Natural killer cell (primary cell): ENCODE measurements around the gene PSAT1. TPM values are rescaled to one million over a fixed set of nuclear protein-coding genes. Genes with fewer than 3 reads are reported as not detected.

Experiments
- ATAC-seq, 3 donors: fragments of 150-1000 bp in 2 of 3; fragments of 200-7000 bp in 1 of 3; cut with Tn5 transposase; 1 replicate in 1 of 3; 2 replicates in 2 of 3; pipeline ENCODE4 v1.10.0; 2021; ENCODE audit warnings: mild to moderate bottlenecking in 2 of 3, moderate library complexity in 2 of 3
- DNase-seq, 2 donors: peaks; one replicate each; pipeline versions ENCODE4 v3.0.0 to v3.0.0-alpha.2; 2013 to 2021; ENCODE audit warnings: mixed read lengths in 1 of 2
- H3K27ac ChIP-seq: one replicate; pipeline ENCODE4 v1.5.1; 2013; ENCODE audit warnings: mild to moderate bottlenecking, low read length
- H3K27me3 ChIP-seq: one replicate; pipeline ENCODE4 v1.6.1; 2013; ENCODE audit warnings: low read length; ENCODE audit not compliant: control insufficient read depth, insufficient read depth
- H3K36me3 ChIP-seq: one replicate; pipeline ENCODE4 v1.6.1; 2013; ENCODE audit warnings: low read length; ENCODE audit not compliant: control insufficient read depth, insufficient read depth
- H3K4me1 ChIP-seq: one replicate; pipeline ENCODE4 v1.6.1; 2013; ENCODE audit warnings: low read length; ENCODE audit not compliant: control insufficient read depth, insufficient read depth
- H3K4me3 ChIP-seq: one replicate; pipeline ENCODE4 v1.5.1; 2013; ENCODE audit warnings: low read length
- H3K9me3 ChIP-seq: one replicate; pipeline ENCODE4 v1.6.1; 2013; ENCODE audit warnings: low read length; ENCODE audit not compliant: control insufficient read depth, insufficient read depth
- H3K27ac Mint-ChIP-seq, 2 donors: one replicate each; pipeline ENCODE4 v1.8.0; 2022; ENCODE audit warnings: mild to moderate bottlenecking in 2 of 2, mixed read lengths in 2 of 2, moderate library complexity in 1 of 2
- H3K27me3 Mint-ChIP-seq, 2 donors: one replicate each; pipeline ENCODE4 v1.8.0; 2022; ENCODE audit warnings: low read depth in 2 of 2, mixed read lengths in 2 of 2
- H3K36me3 Mint-ChIP-seq: one replicate; pipeline ENCODE4 v1.8.0; 2022; ENCODE audit warnings: mixed read lengths
- H3K4me1 Mint-ChIP-seq, 2 donors: one replicate each; pipeline ENCODE4 v1.8.0; 2022; ENCODE audit warnings: mixed read lengths in 2 of 2
- H3K4me3 Mint-ChIP-seq: one replicate; pipeline ENCODE4 v1.8.0; 2022; ENCODE audit warnings: mild to moderate bottlenecking, moderate library complexity, mixed read lengths
- H3K9me3 Mint-ChIP-seq, 2 donors: one replicate each; pipeline ENCODE4 v1.8.0; 2022; ENCODE audit warnings: mixed read lengths in 2 of 2
- WGBS: methylation state at CpG from one replicate; pipeline ENCODE4 v1.1.7; 2013; ENCODE audit warnings: missing lambda C conversion rate; ENCODE audit not compliant: insufficient coverage; 5-methylcytosine and 5-hydroxymethylcytosine counted together
- intact Hi-C: fragments of 100-400 bp; cut with micrococcal nuclease; formaldehyde crosslinking; loops from one replicate; pipeline ENCODE4 v1.14.2; 2022
- total RNA-seq, 4 donors: library from RNA; stranded (reverse); fragments of 120-200 nt in 1 of 4; gene quantifications; one replicate each; pipeline versions ENCODE4 v1.2.3 to v1.2.4, GENCODE V29; 2013 to 2022
- TF ChIP-seq, protein P1 (sequence below): fragments of 200-600 bp; IDR thresholded peaks from one replicate; pipeline ENCODE4 v1.8.0; 2022; ENCODE audit warnings: antibody characterized with exemption

PSAT1 gene
- total RNA-seq, 3 donors from 2014 or later (not counting 1 experiment from before 2014, with no cell fraction given) = 1.1 to 3.3 (median 2.3) TPM

DNA sequence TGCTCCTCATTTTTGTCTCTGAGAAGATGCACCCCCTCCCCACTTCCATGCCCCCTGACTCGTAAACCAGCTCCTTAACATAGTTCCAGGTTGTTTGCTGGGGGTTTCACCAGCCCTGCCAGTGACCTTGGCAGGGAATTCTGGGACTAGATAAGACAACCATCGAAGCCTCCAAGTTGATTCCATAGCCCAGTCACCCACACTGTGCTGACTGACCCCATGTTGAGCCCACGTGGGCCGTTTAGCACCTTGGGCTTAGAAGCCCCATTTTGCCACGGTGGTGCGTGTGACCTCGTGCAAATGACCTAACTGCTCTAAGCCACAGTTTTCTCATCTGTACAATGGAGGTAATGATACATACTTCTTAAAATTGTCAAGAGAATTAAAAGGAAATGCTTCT is 24.6 kb downstream of the PSAT1 start:
- H3K4me3 ChIP-seq = no peak overlapping the region
- TF ChIP-seq, protein P1, sequence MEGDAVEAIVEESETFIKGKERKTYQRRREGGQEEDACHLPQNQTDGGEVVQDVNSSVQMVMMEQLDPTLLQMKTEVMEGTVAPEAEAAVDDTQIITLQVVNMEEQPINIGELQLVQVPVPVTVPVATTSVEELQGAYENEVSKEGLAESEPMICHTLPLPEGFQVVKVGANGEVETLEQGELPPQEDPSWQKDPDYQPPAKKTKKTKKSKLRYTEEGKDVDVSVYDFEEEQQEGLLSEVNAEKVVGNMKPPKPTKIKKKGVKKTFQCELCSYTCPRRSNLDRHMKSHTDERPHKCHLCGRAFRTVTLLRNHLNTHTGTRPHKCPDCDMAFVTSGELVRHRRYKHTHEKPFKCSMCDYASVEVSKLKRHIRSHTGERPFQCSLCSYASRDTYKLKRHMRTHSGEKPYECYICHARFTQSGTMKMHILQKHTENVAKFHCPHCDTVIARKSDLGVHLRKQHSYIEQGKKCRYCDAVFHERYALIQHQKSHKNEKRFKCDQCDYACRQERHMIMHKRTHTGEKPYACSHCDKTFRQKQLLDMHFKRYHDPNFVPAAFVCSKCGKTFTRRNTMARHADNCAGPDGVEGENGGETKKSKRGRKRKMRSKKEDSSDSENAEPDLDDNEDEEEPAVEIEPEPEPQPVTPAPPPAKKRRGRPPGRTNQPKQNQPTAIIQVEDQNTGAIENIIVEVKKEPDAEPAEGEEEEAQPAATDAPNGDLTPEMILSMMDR = no peak
- no peak overlapping the region for H3K27ac ChIP-seq
- no peaks in the 10 kb centered on the region for H3K36me3 ChIP-seq
- no peaks in the 10 kb centered on the region for H3K4me1 ChIP-seq
- no peaks in the 10 kb centered on the region for H3K27me3 Mint-ChIP-seq
- H3K36me3 Mint-ChIP-seq = peaks cover 9% of the 10 kb centered on the region
- H3K9me3 ChIP-seq = no peaks in the 10 kb centered on the region
- intact Hi-C loops = no loop called here
- no peak overlapping the region for H3K27ac Mint-ChIP-seq
- H3K27me3 ChIP-seq = no peaks in the 10 kb centered on the region
- H3K4me3 Mint-ChIP-seq = no peak overlapping the region
- H3K9me3 Mint-ChIP-seq = peaks cover 0 to 3% of the 10 kb centered on the region in 2 donors
- 94% methylated on average over 6 of the region's 7 CpGs for WGBS
- H3K4me1 Mint-ChIP-seq = peaks cover 0 to 7% of the 10 kb centered on the region in 2 donors
- ATAC-seq = no peak
- no peak for DNase-seq

DNA sequence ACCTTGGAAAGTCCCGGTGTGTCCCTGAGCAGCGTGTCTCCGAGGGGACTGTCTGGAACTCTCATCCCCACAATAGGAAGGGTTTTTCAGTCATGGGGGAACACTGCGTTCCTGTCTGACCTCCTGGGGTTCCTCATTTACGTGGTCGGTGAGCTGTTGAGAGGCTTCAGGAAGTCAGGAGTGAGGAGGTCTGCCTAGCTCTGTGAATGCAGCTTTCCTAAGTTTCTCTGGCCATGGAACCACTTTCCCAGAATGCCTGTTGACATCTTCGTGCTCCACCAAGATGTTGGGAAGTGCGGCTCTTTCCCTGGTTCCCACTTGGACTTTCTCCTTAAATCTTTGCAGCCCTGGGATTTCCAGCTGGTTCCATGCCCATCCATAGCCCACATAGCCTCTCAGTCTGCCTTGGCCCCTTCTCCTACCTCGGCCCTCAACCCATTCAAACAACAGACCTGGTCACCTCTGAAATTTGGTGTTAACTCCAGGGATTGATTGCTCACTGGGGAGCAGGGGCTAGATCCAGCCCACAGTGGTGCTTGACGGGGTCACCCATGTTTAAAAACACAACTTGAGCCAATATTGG is 27.2 kb downstream of the PSAT1 start:
- Histone ChIP-seq H3K9me3 (no peaks in the 10 kb centered on the region), H3K4me1 (no peaks in the 10 kb centered on the region), H3K27me3 (no peaks in the 10 kb centered on the region), H3K36me3 (no peaks in the 10 kb centered on the region), H3K27ac (no peak overlapping the region), H3K4me3 (no peak overlapping the region)
- Mint-ChIP-seq H3K27ac (no peak overlapping the region), H3K36me3 (no peaks in the 10 kb centered on the region), H3K27me3 (no peaks in the 10 kb centered on the region), H3K9me3 (peaks cover 0 to 3% of the 10 kb centered on the region in 2 donors), H3K4me3 (no peak overlapping the region), H3K4me1 (peaks cover 0 to 7% of the 10 kb centered on the region in 2 donors)
- 63% methylated on average over 10 of the region's 10 CpGs for WGBS
- intact Hi-C loops = no loop called here
- DNase-seq (no peak), ATAC-seq (no peak)
- TF ChIP-seq, protein P1 = no peak

DNA sequence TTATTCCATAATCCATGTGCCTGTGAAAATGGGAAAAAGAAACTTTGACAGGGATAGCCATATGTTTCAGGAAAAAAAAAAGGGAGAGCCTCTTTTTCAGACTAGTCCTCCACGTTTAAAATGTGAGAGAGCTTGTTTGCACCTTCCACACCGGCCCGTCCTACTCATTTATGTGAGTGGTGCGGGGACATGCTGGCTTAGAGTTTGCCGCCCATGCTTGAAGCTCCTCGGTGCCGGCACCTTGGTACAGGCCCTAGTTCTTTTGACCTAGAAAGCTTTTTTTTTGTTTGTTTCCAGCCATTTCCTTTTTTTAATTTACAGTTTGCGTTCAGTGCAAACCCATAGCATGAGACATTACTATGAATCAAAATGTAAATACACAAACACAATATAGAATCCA is 27.8 kb downstream of the PSAT1 start:
- no peak overlapping the region for H3K27ac ChIP-seq
- peaks cover 0 to 3% of the 10 kb centered on the region in 2 donors for H3K9me3 Mint-ChIP-seq
- ATAC-seq (no peak), DNase-seq (no peak)
- no peaks in the 10 kb centered on the region for H3K27me3 Mint-ChIP-seq
- no peaks in the 10 kb centered on the region for H3K27me3 ChIP-seq
- no peak overlapping the region for H3K4me3 ChIP-seq
- H3K27ac Mint-ChIP-seq = no peak overlapping the region
- H3K36me3 ChIP-seq = no peaks in the 10 kb centered on the region
- no peaks in the 10 kb centered on the region for H3K36me3 Mint-ChIP-seq
- TF ChIP-seq, protein P1 = no peak
- no peak overlapping the region for H3K4me3 Mint-ChIP-seq
- no peaks in the 10 kb centered on the region for H3K9me3 ChIP-seq
- peaks cover 0 to 7% of the 10 kb centered on the region in 2 donors for H3K4me1 Mint-ChIP-seq
- WGBS = 98% methylated on average over 8 of the region's 8 CpGs
- no peaks in the 10 kb centered on the region for H3K4me1 ChIP-seq
- intact Hi-C loops = no loop called here

DNA sequence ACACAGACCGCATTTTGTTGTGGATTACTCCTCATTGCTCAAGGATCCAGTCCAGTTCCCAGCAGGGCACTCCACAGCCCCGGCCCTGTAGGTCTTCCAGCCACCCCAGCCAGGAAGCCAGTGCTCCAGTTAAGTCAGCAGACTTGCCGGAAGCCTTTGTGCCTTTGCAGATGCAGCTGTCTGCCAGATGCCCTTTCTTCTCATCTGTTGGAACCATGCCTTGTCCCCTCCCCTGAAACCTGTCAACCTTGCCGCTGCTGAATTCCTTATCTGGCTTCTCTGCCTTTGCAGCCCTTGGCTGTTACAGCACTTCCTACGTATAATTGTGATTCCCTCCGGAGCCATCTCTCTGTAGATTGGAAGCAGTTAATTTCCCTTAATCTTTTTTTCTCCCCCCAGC is 28.4 kb downstream of the PSAT1 start:
- H3K4me1 Mint-ChIP-seq = peaks cover 0 to 7% of the 10 kb centered on the region in 2 donors
- ATAC-seq = no peak
- H3K4me3 Mint-ChIP-seq = no peak overlapping the region
- H3K27ac ChIP-seq = no peak overlapping the region
- no peaks in the 10 kb centered on the region for H3K36me3 ChIP-seq
- intact Hi-C loops = no loop called here
- TF ChIP-seq, protein P1 = no peak
- no peak for DNase-seq
- no peaks in the 10 kb centered on the region for H3K9me3 Mint-ChIP-seq
- no peaks in the 10 kb centered on the region for H3K36me3 Mint-ChIP-seq
- WGBS = 65% methylated on average over 6 of the region's 6 CpGs
- H3K27me3 Mint-ChIP-seq = no peaks in the 10 kb centered on the region
- no peaks in the 10 kb centered on the region for H3K4me1 ChIP-seq
- H3K4me3 ChIP-seq = no peak overlapping the region
- H3K9me3 ChIP-seq = no peaks in the 10 kb centered on the region
- no peaks in the 10 kb centered on the region for H3K27me3 ChIP-seq
- H3K27ac Mint-ChIP-seq = no peak overlapping the region
